Heart left ventricle (tissue), 16 donors: ENCODE measurements around the gene KIFC1. TPM values are rescaled to one million over a fixed set of nuclear protein-coding genes. Genes with fewer than 3 reads are reported as not detected.

Experiments used
- ATAC-seq, 4 donors: fragments of 200-7000 bp; cut with Tn5 transposase; one replicate each; pipeline ENCODE4 v1.9.1; 2020 to 2022; ENCODE audit warnings: moderate library complexity in 4 of 4, mild to moderate bottlenecking in 3 of 4, moderate number of reproducible peaks in 1 of 4
- DNase-seq, 5 donors: peaks; one replicate each; pipeline ENCODE4 v3.0.0-alpha.2; 2020
- H3K27ac ChIP-seq, 12 donors: fragments of 200-600 bp; sonication (generic) in 4 of 12; one replicate each; pipeline versions ENCODE4 v1.5.0 to v1.8.0; 2016 to 2022; ENCODE audit warnings: mild to moderate bottlenecking in 2 of 12
- H3K27me3 ChIP-seq, 9 donors: fragments of 200-600 bp; sonication (generic) in 2 of 9; one replicate each; pipeline versions ENCODE4 v1.5.1 to v1.8.0; 2016 to 2022; ENCODE audit warnings: mild to moderate bottlenecking in 3 of 9
- H3K36me3 ChIP-seq, 9 donors: fragments of 200-600 bp; sonication (generic) in 2 of 9; one replicate each; pipeline versions ENCODE4 v1.5.0 to v1.8.0; 2018 to 2022; ENCODE audit warnings: mild to moderate bottlenecking in 2 of 9
- H3K4me1 ChIP-seq, 12 donors: fragments of 200-600 bp; sonication (generic) in 4 of 12; one replicate each; pipeline versions ENCODE4 v1.5.0 to v1.8.0; 2016 to 2022; ENCODE audit warnings: mild to moderate bottlenecking in 3 of 12
- H3K4me3 ChIP-seq, 12 donors: fragments of 200-600 bp; sonication (generic) in 4 of 12; one replicate each; pipeline versions ENCODE4 v1.5.0 to v1.8.0; 2017 to 2022; ENCODE audit warnings: mild to moderate bottlenecking in 9 of 12, moderate library complexity in 4 of 12
- H3K9me3 ChIP-seq, 12 donors: fragments of 200-600 bp; sonication (generic) in 4 of 12; one replicate each; pipeline versions ENCODE4 v1.5.0 to v1.8.0; 2016 to 2022; ENCODE audit warnings: mild to moderate bottlenecking in 1 of 12
- POLR2A ChIP-seq, 2 donors: fragments of 450-650 bp; IDR thresholded peaks; one replicate each; pipeline ENCODE4 v1.6.1; 2017; ENCODE audit warnings: antibody characterized with exemption in 2 of 2, mild to moderate bottlenecking in 2 of 2, moderate library complexity in 2 of 2
- WGBS, 4 donors: extraction: QIAGEN DNeasy Blood & Tissue Kit in 2 of 4; methylation state at CpG; one replicate each; pipeline versions ENCODE4 v1.1.5 to v1.1.7; 2013 to 2018; 5-methylcytosine and 5-hydroxymethylcytosine counted together
- intact Hi-C, 10 donors: fragments of 100-400 bp; cut with DNase I; formaldehyde crosslinking; loops; one replicate each; pipeline versions ENCODE4 v1.11.1 to v1.14.2; 2022
- polyA plus RNA-seq, 2 donors: library from polyadenylated mRNA; stranded (reverse); fragments of 200-250 nt; gene quantifications; one replicate each; pipeline ENCODE4 v1.2.3, GENCODE V29; 2013
- total RNA-seq, 9 donors: library from RNA; depleted of rRNA in 2 of 9; stranded (reverse); fragments of >200 nt in 2 of 9; fragmentation: NEBNext Ultra II Directional in 3 of 9; extraction: Animal tissue kit (Norgen Biotek cat#: 25700) in 3 of 9; gene quantifications; one replicate each; pipeline versions ENCODE4 v1.1.0 to v1.2.4, GENCODE V29; 2016 to 2023
- TF ChIP-seq, protein P1 (sequence below), 12 donors: fragments of 200-600 bp; sonication (generic) in 4 of 12; IDR thresholded peaks; one replicate each; pipeline versions ENCODE4 v1.5.0 to v1.8.0; 2018 to 2022; ENCODE audit warnings: antibody characterized with exemption in 12 of 12, mild to moderate bottlenecking in 5 of 12
- donor health status: ischemic (EF 13 %, LVEDD 7.1; RV severe dilation, severe dysfunction).
- donor health status: healthy with polysubstance abuse.
- donor health status: DM: no; HTN: yes; CAD: no.
- donor health status: DM: no; HTN: no; CAD: no.
- donor health status: ischemic (EF 25% LVEDD 6.9; RV normal size, moderate dysfunction).
- donor health status: ischemic (EF 25% LVEDD 5.7; RV mildly dilated, moderate dysfunction).
- donor health status: healthy.
- donor health status: DM: yes; HTN: yes; CAD: no.
- donor health status: ischemic (EF 35%, LVEDD 5.7; RV mildly dilated, moderate dysfunction).
- donor health status: nonischemic (EF 11% LVEDD 7.7; RV severe dilation, severe dysfunction).
- donor health status: DM: yes; HTN: yes; CAD: no.
- donor health status: PGD.
- donor health status: ischemic (EF 29% LVEDD 5.4; RV normal size, mild dysfunction).
- donor health status: nonischemic (EF 23%, LVEDD 6.1; RV moderate dilation, normal function).

Gene KIFC1
- total and polyA plus RNA-seq, 11 donors = 0.04 to 7.0 (median 0.69) TPM; not detected in 3

DNA sequence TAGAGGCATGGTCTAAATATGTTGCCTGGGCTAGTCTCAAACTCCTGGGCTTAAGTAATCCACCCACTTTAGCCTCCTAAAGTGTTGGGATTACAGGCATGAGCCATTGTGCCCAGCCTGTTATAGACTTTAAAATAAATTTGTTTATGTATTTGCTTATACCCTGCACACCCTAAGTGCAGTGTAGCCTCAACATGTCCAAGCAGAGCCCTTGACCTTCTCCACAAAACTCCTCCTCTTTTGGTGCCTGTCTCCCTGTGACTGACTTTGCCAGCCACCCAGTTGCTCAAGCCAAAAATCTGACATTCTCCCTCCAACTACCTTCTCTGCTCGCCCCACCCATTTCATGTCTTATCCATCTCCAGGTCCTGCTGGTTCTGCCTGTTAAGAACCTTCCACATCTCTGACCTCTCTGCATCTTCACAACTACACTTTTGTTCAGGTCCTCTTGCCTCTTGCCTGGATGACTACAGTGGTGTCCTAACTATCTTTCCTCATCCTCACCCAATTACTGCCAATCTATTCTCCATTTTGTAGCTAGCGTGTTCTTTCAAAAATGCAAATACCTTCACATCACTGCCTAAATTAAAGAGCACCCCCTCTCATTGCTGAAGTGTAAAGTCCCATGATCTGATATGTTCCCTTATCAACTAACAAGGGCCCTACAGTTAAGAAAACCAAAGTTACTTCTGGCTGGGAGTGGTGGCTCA, 11.2 kb upstream of the KIFC1 start:
- Histone ChIP-seq H3K9me3 (no peaks in the 10 kb centered on the region), H3K4me1 (peaks cover 0 to 25% (median 3%) of the 10 kb centered on the region in 12 donors), H3K27ac (no peak overlapping the region), H3K36me3 (no peaks in the 10 kb centered on the region), H3K4me3 (no peak overlapping the region), H3K27me3 (no peaks in the 10 kb centered on the region)
- DNase-seq (no peak), ATAC-seq (no peak)
- TF ChIP-seq, protein P1, sequence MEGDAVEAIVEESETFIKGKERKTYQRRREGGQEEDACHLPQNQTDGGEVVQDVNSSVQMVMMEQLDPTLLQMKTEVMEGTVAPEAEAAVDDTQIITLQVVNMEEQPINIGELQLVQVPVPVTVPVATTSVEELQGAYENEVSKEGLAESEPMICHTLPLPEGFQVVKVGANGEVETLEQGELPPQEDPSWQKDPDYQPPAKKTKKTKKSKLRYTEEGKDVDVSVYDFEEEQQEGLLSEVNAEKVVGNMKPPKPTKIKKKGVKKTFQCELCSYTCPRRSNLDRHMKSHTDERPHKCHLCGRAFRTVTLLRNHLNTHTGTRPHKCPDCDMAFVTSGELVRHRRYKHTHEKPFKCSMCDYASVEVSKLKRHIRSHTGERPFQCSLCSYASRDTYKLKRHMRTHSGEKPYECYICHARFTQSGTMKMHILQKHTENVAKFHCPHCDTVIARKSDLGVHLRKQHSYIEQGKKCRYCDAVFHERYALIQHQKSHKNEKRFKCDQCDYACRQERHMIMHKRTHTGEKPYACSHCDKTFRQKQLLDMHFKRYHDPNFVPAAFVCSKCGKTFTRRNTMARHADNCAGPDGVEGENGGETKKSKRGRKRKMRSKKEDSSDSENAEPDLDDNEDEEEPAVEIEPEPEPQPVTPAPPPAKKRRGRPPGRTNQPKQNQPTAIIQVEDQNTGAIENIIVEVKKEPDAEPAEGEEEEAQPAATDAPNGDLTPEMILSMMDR (IDR thresholded peaks at IDR 0.05) = no peak
- no peak for TF ChIP-seq POLR2A (IDR thresholded peaks at IDR 0.05)
- WGBS, 4 donors = 88 to 96% (median 92%) methylated on average over 2 of the region's 2 CpGs
- intact Hi-C loops = no loop called here

DNA sequence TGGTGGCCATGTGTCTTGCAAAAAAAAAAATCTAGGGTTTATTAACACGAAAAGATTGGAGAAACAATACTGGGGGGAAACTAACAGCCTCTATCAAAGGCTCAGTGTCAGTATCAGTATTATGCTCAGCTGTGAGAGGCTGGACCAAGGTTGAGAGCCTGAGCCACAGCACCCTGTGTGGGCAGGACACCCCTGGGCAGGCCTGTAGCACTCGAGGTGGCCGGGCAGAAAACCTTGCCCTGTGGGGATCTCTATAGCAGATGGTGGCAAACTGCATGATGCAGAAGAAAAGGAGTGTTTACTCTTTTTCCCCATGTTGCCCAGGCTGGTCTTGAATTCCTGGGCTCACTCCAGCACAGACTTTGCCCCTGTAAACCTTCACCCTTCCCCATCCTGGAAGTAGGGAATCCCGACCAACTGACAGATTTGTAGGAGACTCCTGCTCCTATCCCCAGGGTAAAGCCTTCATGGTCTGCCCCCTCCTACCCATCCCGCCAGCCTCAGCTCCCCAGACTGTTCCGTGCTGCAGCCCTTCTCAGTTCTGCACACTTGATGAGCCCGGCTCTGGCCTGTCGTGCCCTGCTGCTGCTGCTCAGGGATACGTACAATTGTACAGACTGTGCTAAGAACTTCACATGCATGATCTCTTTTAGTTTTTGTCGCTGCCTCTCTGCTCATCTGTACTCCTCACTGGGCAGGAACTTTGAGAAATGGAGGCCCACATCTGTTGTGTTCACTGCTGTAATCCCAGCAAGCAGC, 8.0 kb upstream of the KIFC1 start:
- no peak overlapping the region for H3K27ac ChIP-seq
- TF ChIP-seq POLR2A (IDR thresholded peaks at IDR 0.05) = no peak
- TF ChIP-seq, protein P1 (IDR thresholded peaks at IDR 0.05) = no peak
- DNase-seq (no peak), ATAC-seq (peak in 1 of 4 donors; percentile 20)
- no peaks in the 10 kb centered on the region for H3K9me3 ChIP-seq
- H3K4me1 ChIP-seq = no peaks in the 10 kb centered on the region
- WGBS, 4 donors = 70 to 85% (median 82%) methylated on average over 9 to 10 of the region's 10 CpGs
- no peaks in the 10 kb centered on the region for H3K36me3 ChIP-seq
- no peaks in the 10 kb centered on the region for H3K27me3 ChIP-seq
- H3K4me3 ChIP-seq = no peak overlapping the region
- intact Hi-C loops = no loop called here

DNA sequence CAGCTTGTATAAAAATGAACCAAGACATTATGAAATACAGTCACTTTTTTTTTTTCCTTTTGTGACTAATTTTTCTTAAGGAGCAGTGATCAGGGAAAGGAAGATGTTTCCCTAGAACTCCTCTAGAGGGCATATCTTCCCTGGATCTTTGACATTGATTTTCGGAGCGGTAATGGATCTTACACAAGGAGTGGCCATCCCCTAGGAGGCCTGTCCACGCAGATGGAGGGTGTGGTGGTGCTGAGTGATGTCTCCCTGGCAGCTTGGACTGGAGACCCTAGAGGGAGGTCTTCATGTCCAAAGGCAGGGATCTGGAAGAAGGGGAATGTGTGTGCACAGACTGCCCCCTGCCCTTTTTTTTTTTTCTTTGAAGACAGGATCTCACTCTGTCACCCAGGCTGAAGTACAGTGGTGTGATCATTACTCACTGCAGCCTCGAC, 7.0 kb upstream of the KIFC1 start:
- peak in 1 of 4 donors; percentile 41 for ATAC-seq
- Histone ChIP-seq H3K4me1 (no peaks in the 10 kb centered on the region), H3K36me3 (no peaks in the 10 kb centered on the region), H3K4me3 (no peak overlapping the region), H3K9me3 (no peaks in the 10 kb centered on the region), H3K27me3 (no peaks in the 10 kb centered on the region), H3K27ac (no peak overlapping the region)
- intact Hi-C loops = no loop called here
- 26 to 43% (median 34%) methylated on average over 4 of the region's 4 CpGs for WGBS, 4 donors
- DNase-seq = no peak
- TF ChIP-seq, protein P1 (IDR thresholded peaks at IDR 0.05) = peak in 6 of 12 donors; percentile 11 to 36 (median 22)
- no peak for TF ChIP-seq POLR2A (IDR thresholded peaks at IDR 0.05)

DNA sequence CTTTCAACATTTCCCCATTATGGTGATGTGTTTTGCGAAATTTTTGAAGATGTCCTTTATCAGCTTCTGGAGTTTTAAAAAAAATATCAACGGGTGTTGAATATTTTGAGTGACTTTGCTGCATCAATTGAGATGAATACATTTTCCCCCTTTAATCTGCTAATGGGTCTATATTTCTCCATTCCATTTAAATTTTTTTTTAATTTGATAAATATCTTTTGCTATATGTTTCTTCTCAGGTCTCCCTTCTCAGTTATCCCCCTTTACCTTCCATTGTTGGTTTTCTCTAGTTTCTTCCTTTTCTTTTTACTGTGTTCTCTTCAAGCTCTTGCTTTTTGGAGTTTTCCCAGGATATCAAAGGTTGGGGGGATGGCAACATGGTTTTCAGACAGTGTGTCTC, 1.4 kb upstream of the KIFC1 start:
- no peaks in the 10 kb centered on the region for H3K27me3 ChIP-seq
- ATAC-seq (no peak), DNase-seq (no peak)
- no peak overlapping the region for H3K27ac ChIP-seq
- H3K4me3 ChIP-seq = no peak overlapping the region
- peaks cover 4 to 19% (median 8%) of the 10 kb centered on the region in 12 donors for H3K4me1 ChIP-seq
- 89 to 96% (median 93%) methylated on average over 2 of the region's 2 CpGs for WGBS, 4 donors
- intact Hi-C loops = loop anchor here in 3 of 10 donors (2.0 to 5.0 kb wide), 3 partner anchors 21 to 37 kb away; partner anchors contain the start of gene PHF1 (in 1 of the 3)
- H3K36me3 ChIP-seq = no peaks in the 10 kb centered on the region
- TF ChIP-seq POLR2A (IDR thresholded peaks at IDR 0.05) = no peak
- TF ChIP-seq, protein P1 (IDR thresholded peaks at IDR 0.05) = no peak
- no peaks in the 10 kb centered on the region for H3K9me3 ChIP-seq
